GM23338 (cell line): ENCODE results near the gene FRMD1. TPM values are rescaled to one million over a fixed set of nuclear protein-coding genes. Genes with fewer than 3 reads are reported as not detected.

Source experiments
- ATAC-seq: fragments of 200-7000 bp; cut with Tn5 transposase; 3 replicates; pipeline ENCODE4 v1.9.1; 2020
- DNase-seq: peaks from one replicate; pipeline ENCODE4 v3.0.0-alpha.2; 2015; ENCODE audit warnings: low spot score
- H2AFZ ChIP-seq: fragments of 200-600 bp; sonication (generic); 2 replicates; pipeline ENCODE4 v1.8.0; 2016; ENCODE audit warnings: antibody characterized with exemption, mild to moderate bottlenecking, moderate library complexity
- H3F3A ChIP-seq: fragments of 200-600 bp; sonication (generic); replicated peaks from 2 replicates; pipeline ENCODE4 v1.8.0; 2017; ENCODE audit warnings: antibody characterized with exemption, mixed run types, low read depth
- H3K27ac ChIP-seq: fragments of 200-600 bp; sonication (generic); 2 replicates; pipeline ENCODE4 v1.6.1; 2016; ENCODE audit warnings: low read depth
- H3K27me3 ChIP-seq: fragments of 200-600 bp; sonication (generic); 2 replicates; pipeline ENCODE4 v1.8.0; 2016; ENCODE audit warnings: mild to moderate bottlenecking, mixed run types, moderate library complexity; ENCODE audit not compliant: insufficient read depth
- H3K36me3 ChIP-seq: fragments of 200-600 bp; sonication (generic); 2 replicates; pipeline ENCODE4 v1.8.0; 2016; ENCODE audit warnings: mild to moderate bottlenecking; ENCODE audit not compliant: insufficient read depth
- H3K4me1 ChIP-seq: fragments of 200-600 bp; sonication (generic); 2 replicates; pipeline ENCODE4 v1.8.0; 2016; ENCODE audit warnings: mild to moderate bottlenecking, moderate library complexity; ENCODE audit not compliant: insufficient read depth
- H3K4me2 ChIP-seq: fragments of 200-600 bp; sonication (generic); 2 replicates; pipeline ENCODE4 v1.7.1; 2017; ENCODE audit warnings: mixed run types
- H3K4me3 ChIP-seq: fragments of 200-600 bp; sonication (generic); 2 replicates; pipeline ENCODE4 v1.6.1; 2016; ENCODE audit warnings: mixed run types
- H3K79me2 ChIP-seq: fragments of 200-600 bp; sonication (generic); replicated peaks from 2 replicates; pipeline ENCODE4 v1.8.0; 2017; ENCODE audit warnings: mild to moderate bottlenecking; ENCODE audit not compliant: insufficient read depth
- H3K9me2 ChIP-seq: fragments of 200-600 bp; sonication (generic); 2 replicates; pipeline ENCODE4 v1.8.0; 2017; ENCODE audit not compliant: insufficient read depth
- H4K20me1 ChIP-seq: fragments of 200-600 bp; sonication (generic); replicated peaks from 2 replicates; pipeline ENCODE4 v1.8.0; 2017; ENCODE audit warnings: mild to moderate bottlenecking; ENCODE audit not compliant: insufficient read depth
- H3K27ac Mint-ChIP-seq: 2 replicates; pipeline ENCODE4 v1.8.0; 2020; ENCODE audit warnings: inconsistent platforms, mild to moderate bottlenecking, moderate library complexity, mixed read lengths
- H3K27me3 Mint-ChIP-seq: 3 replicates; pipeline ENCODE4 v1.8.0; 2022; ENCODE audit warnings: low read depth, mild to moderate bottlenecking, moderate library complexity, mixed read lengths, inconsistent platforms; ENCODE audit not compliant: insufficient read depth, poor library complexity
- H3K36me3 Mint-ChIP-seq: 3 replicates; pipeline ENCODE4 v1.8.0; 2021; ENCODE audit warnings: low read depth, mild to moderate bottlenecking, inconsistent platforms, moderate library complexity, mixed read lengths
- H3K4me1 Mint-ChIP-seq: 3 replicates; pipeline ENCODE4 v1.8.0; 2020; ENCODE audit warnings: mild to moderate bottlenecking, inconsistent platforms, mixed read lengths
- H3K4me3 Mint-ChIP-seq: 3 replicates; pipeline ENCODE4 v1.8.0; 2021; ENCODE audit warnings: moderate library complexity, mild to moderate bottlenecking, inconsistent platforms, mixed read lengths
- H3K9me3 Mint-ChIP-seq: 3 replicates; pipeline ENCODE4 v1.8.0; 2020; ENCODE audit warnings: moderate library complexity, mild to moderate bottlenecking, inconsistent platforms, mixed read lengths
- CREB1 ChIP-seq: fragments of 250-450 bp; sonication (Bioruptor Pico); IDR thresholded peaks from 2 replicates; pipeline ENCODE4 v1.5.0; 2020; ENCODE audit warnings: low read depth, mild to moderate bottlenecking, moderate library complexity
- CTCF ChIP-seq, 2 experiments: fragments of 200-600 bp in 1 of 2; sonication (generic) in 1 of 2; conservative IDR thresholded peaks; 2 replicates each; pipeline versions ENCODE4 v1.5.1 to v1.6.1; 2016 to 2017; ENCODE audit warnings: antibody characterized with exemption in 2 of 2, low read depth in 2 of 2, mild to moderate bottlenecking in 2 of 2, moderate library complexity in 1 of 2
- ETS1 ChIP-seq: IDR thresholded peaks from 2 replicates; pipeline ENCODE4 v1.6.1; 2016; ENCODE audit warnings: antibody characterized with exemption
- EZH2phosphoT487 ChIP-seq: fragments of 200-600 bp; sonication (generic); IDR thresholded peaks from one replicate; pipeline ENCODE4 v1.8.1; 2018; ENCODE audit warnings: antibody characterized with exemption; ENCODE audit not compliant: unreplicated experiment
- JUNB ChIP-seq: IDR thresholded peaks from one replicate; pipeline ENCODE4 v1.6.1; 2016; ENCODE audit warnings: antibody characterized with exemption; ENCODE audit not compliant: unreplicated experiment
- NANOG ChIP-seq: IDR thresholded peaks from 2 replicates; pipeline ENCODE4 v1.6.1; 2016; ENCODE audit warnings: antibody characterized with exemption, borderline replicate concordance
- POLR2AphosphoS5 ChIP-seq: IDR thresholded peaks from 2 replicates; pipeline ENCODE4 v1.6.1; 2016; ENCODE audit warnings: antibody characterized with exemption, low read depth
- REST ChIP-seq: IDR thresholded peaks from one replicate; pipeline ENCODE4 v1.6.1; 2018; ENCODE audit warnings: antibody characterized with exemption; ENCODE audit not compliant: unreplicated experiment
- STAT1 ChIP-seq: IDR thresholded peaks from one replicate; pipeline ENCODE4 v1.6.1; 2016; ENCODE audit warnings: antibody characterized with exemption; ENCODE audit not compliant: unreplicated experiment
- ZNF114 ChIP-seq: fragments of 250-450 bp; sonication (Bioruptor Pico); IDR thresholded peaks from 2 replicates; pipeline ENCODE4 v1.5.0; 2020; ENCODE audit warnings: mild to moderate bottlenecking, moderate library complexity
- ZNF331 ChIP-seq: fragments of 250-450 bp; sonication (Bioruptor Pico); IDR thresholded peaks from 2 replicates; pipeline ENCODE4 v1.5.0; 2020; ENCODE audit warnings: low read depth, mild to moderate bottlenecking, moderate library complexity
- polyA plus RNA-seq: library from polyadenylated mRNA; unstranded; fragments of >200 nt; fragmentation: Nextera tagmentation; extraction: Ambion mirVana; gene quantifications from 2 replicates; pipeline ENCODE4 v1.2.1, GENCODE V29; 2016
- total RNA-seq: library from RNA; depleted of rRNA; stranded (reverse); fragments of >200 nt; shearing (Covaris generic); gene quantifications from 2 replicates; pipeline ENCODE4 v1.2.3, GENCODE V29; 2014

The FRMD1 gene
- total and polyA plus RNA-seq, 2 experiments from 2014 or later, result 1.0 to 2.0 TPM

- TF ChIP-seq CTCF (conservative IDR thresholded peaks at IDR 0.05; ENCODE audit: low read depth in 2 of 2), result no peak
- TF ChIP-seq JUNB, result no peak
- TF ChIP-seq ZNF114 (CRISPR knock-in tag), result no peak
- no peak for TF ChIP-seq ETS1
- TF ChIP-seq NANOG, result no peak
- no peak for TF ChIP-seq CREB1 (CRISPR knock-in tag)
- TF ChIP-seq REST, result no peak
- no peak for TF ChIP-seq POLR2AphosphoS5
Measured at GRCh38 chr6:168092541-168092940, 13.5 kb upstream of the FRMD1 start (continued).

- Mint-ChIP-seq H3K27me3 (peaks cover 14% of the 10 kb centered on the region), H3K36me3 (no peaks in the 10 kb centered on the region), H3K4me3 (no peak overlapping the region), H3K27ac (no peak overlapping the region), H3K4me1 (peaks cover 32% of the 10 kb centered on the region), H3K9me3 (no peaks in the 10 kb centered on the region; the same call in 2 of the 3 replicates)
- Histone ChIP-seq H3K27ac (no peak overlapping the region), H3K36me3 (no peaks in the 10 kb centered on the region), H2AFZ (no peak overlapping the region), H3K27me3 (no peaks in the 10 kb centered on the region), H3K79me2 (no peaks in the 10 kb centered on the region), H3K4me1 (no peaks in the 10 kb centered on the region), H3F3A (no peaks in the 10 kb centered on the region), H4K20me1 (no peaks in the 10 kb centered on the region), H3K4me2 (no peak overlapping the region), H3K9me2 (no peaks in the 10 kb centered on the region), H3K4me3 (no peak overlapping the region)
- no peak for ATAC-seq
- DNase-seq, result no peak
- TF ChIP-seq EZH2phosphoT487 (no peak), ETS1 (no peak), STAT1 (no peak), ZNF114 (CRISPR knock-in tag) (no peak), NANOG (no peak), CREB1 (CRISPR knock-in tag) (no peak), ZNF331 (CRISPR knock-in tag) (no peak), JUNB (no peak), POLR2AphosphoS5 (no peak)
Measured at GRCh38 chr6:168091381-168092264, 12.6 kb upstream of the FRMD1 start.
